HL-60/S4 treated with retinoic acid at 250 ng/mL for 4 days and 3 days (cell line): Measurements from ENCODE around the gene ANKIB1.
"Not testable (repeated sequence)": the region's sequence is repeated elsewhere in the genome, so short reads cannot be mapped to it uniquely, and the experiment has no call there.

Experiments used
- in situ Hi-C: fragments of 300-500 bp; cut with MboI; formaldehyde crosslinking; loops from 2 replicates; pipeline ENCODE4 v1.7.0; 2022; ENCODE audit warnings: low sequenced_read_pairs

Gene ANKIB1

GRCh38 chr7:92442720-92443119 lies 196.9 kb downstream of the ANKIB1 start:
- in situ Hi-C loops: not testable (repeated sequence)

GRCh38 chr7:92446869-92447344 lies 201.1 kb downstream of the ANKIB1 start:
- in situ Hi-C loops: no loop called here

GRCh38 chr7:92447345-92448204 lies 201.8 kb downstream of the ANKIB1 start, which contains the start of gene GATAD1:
TSS of gene GATAD1 (plus strand) at chr7:92447482. CDS start at chr7:92447730, 248 bp downstream.
- in situ Hi-C loops: no loop called here

GRCh38 chr7:92448205-92448747 lies 202.5 kb downstream of the ANKIB1 start:
- in situ Hi-C loops: no loop called here
